ENCODE results near the gene TALDO1.

DNA sequence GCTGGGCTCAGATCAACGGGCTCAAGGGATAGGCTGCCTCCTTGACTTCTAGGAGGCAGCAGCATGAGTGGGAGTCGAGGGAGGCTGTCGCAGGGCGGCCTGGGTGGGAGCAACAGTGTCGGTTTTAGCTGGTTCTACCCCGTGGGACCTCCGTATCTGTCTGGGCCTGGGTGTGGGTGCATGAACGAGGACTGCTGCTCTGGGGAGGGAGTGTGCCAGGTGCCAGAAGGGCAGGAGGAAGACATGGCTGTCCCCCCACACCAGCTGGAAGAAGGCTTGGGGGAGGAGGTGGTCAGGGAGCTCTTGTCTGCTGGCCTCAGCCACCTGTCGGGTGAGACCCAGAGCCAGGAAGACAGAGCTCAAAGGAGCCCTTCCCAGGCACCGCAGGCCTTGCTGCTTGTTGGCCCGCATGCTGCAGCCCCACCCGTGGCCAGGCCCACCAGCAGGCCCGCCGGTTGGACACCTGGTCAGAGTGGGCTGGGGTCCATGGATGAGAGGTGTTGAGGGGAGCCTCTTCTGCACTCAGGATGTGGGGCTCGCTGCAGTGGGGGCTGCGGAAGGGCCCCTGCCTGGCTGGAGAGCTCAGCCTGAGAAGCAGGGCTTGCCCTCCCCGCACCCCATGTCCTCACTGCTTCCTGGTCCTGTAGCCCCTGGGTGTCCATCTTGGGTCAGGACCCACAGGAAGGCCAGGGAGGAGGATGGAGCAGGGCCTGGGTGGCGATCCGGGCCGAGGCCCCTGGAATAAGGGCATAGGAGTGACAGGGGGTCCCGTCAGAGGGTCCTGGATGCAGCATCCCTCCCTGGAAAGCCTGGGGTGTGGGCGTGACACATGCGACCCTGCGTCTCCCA is 39.2 kb downstream of the TALDO1 start:
- no peak for TF ChIP-seq POLR2A (IDR thresholded peaks at IDR 0.05)
- TF ChIP-seq, protein P1, sequence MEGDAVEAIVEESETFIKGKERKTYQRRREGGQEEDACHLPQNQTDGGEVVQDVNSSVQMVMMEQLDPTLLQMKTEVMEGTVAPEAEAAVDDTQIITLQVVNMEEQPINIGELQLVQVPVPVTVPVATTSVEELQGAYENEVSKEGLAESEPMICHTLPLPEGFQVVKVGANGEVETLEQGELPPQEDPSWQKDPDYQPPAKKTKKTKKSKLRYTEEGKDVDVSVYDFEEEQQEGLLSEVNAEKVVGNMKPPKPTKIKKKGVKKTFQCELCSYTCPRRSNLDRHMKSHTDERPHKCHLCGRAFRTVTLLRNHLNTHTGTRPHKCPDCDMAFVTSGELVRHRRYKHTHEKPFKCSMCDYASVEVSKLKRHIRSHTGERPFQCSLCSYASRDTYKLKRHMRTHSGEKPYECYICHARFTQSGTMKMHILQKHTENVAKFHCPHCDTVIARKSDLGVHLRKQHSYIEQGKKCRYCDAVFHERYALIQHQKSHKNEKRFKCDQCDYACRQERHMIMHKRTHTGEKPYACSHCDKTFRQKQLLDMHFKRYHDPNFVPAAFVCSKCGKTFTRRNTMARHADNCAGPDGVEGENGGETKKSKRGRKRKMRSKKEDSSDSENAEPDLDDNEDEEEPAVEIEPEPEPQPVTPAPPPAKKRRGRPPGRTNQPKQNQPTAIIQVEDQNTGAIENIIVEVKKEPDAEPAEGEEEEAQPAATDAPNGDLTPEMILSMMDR (IDR thresholded peaks at IDR 0.05) = no peak
